RPMI7951 (cell line): Measurements from ENCODE around the gene PSENEN. TPM values are rescaled to one million over a fixed set of nuclear protein-coding genes. Genes with fewer than 3 reads are reported as not detected.

Experiments used
- DNase-seq: peaks from one replicate; pipeline ENCODE4 v3.0.0-alpha.2; 2012; ENCODE audit warnings: low read depth
- total RNA-seq: library from RNA; depleted of rRNA; stranded (reverse); fragments of >200 nt; shearing (Covaris generic); gene quantifications from 2 replicates; pipeline ENCODE4 v1.2.3, GENCODE V29; 2014

The PSENEN gene
- total RNA-seq, 1 experiment from 2014 or later = 130 TPM

GRCh38 chr19:35773020-35773806 is 27.8 kb downstream of the PSENEN start:
- DNase-seq = peak; percentile 33

GRCh38 chr19:35774274-35775045 is 29.0 kb downstream of the PSENEN start:
- no peak for DNase-seq

GRCh38 chr19:35775046-35775297 is 29.5 kb downstream of the PSENEN start:
- DNase-seq = no peak

GRCh38 chr19:35775298-35776101 is 30.0 kb downstream of the PSENEN start, which contains the start of gene ARHGAP33:
Gene ARHGAP33 (plus strand): TSS chr19:35775564. CDS start chr19:35775659, 95 bp downstream.
- peak; percentile 96 for DNase-seq

GRCh38 chr19:35776102-35776788 is 30.8 kb downstream of the PSENEN start:
- no peak for DNase-seq

- DNase-seq = no peak
Measured at GRCh38 chr19:35777086-35777841, 31.8 kb downstream of the PSENEN start.

GRCh38 chr19:35777961-35778360 is 32.5 kb downstream of the PSENEN start:
- DNase-seq = no peak

- no peak for DNase-seq
Measured at GRCh38 chr19:35779033-35779432, 33.6 kb downstream of the PSENEN start.

GRCh38 chr19:35780058-35780457 is 34.6 kb downstream of the PSENEN start:
- no peak for DNase-seq

- DNase-seq = no peak
Measured at GRCh38 chr19:35780717-35781116, 35.3 kb downstream of the PSENEN start.

- DNase-seq = no peak
Measured at GRCh38 chr19:35781650-35782049, 36.2 kb downstream of the PSENEN start.

- DNase-seq = no peak
Measured at GRCh38 chr19:35782589-35782988, 37.1 kb downstream of the PSENEN start.

GRCh38 chr19:35783469-35784434 is 38.3 kb downstream of the PSENEN start:
- DNase-seq = no peak

- no peak for DNase-seq
Measured at GRCh38 chr19:35784503-35785338, 39.3 kb downstream of the PSENEN start.

- no peak for DNase-seq
Measured at GRCh38 chr19:35785339-35785627, 39.8 kb downstream of the PSENEN start.

GRCh38 chr19:35786299-35787160 is 41.1 kb downstream of the PSENEN start:
- no peak for DNase-seq

GRCh38 chr19:35787227-35787799 is 41.9 kb downstream of the PSENEN start:
- no peak for DNase-seq
